Cardiac fibroblast (primary cell): ENCODE results near the gene FAM47E.

Experiments used
- DNase-seq, 2 donors: peaks; one replicate each; pipeline versions ENCODE4 v3.0.0 to v3.0.0-alpha.2; 2010; ENCODE audit warnings: low read depth in 2 of 2
- H3K4me3 ChIP-seq, 2 donors: replicated peaks in 1 of 2; 1 replicate in 1 of 2; 2 replicates in 1 of 2; pipeline ENCODE4 v1.5.1; 2011; ENCODE audit warnings: low read depth in 2 of 2, low read length in 2 of 2, mild to moderate bottlenecking in 2 of 2, moderate library complexity in 1 of 2
- CTCF ChIP-seq: IDR thresholded peaks from one replicate; pipeline ENCODE4 v1.5.1; 2011; ENCODE audit warnings: low read depth, mild to moderate bottlenecking, low read length, inconsistent platforms

The FAM47E gene

GRCh38 chr4:76310683-76311082 lies 59.2 kb downstream of the FAM47E start:
- H3K4me3 ChIP-seq = no peak overlapping the region
- no peak for DNase-seq
- TF ChIP-seq CTCF = no peak

GRCh38 chr4:76311896-76312331 lies 60.4 kb downstream of the FAM47E start:
- no peak overlapping the region for H3K4me3 ChIP-seq
- TF ChIP-seq CTCF = no peak
- no peak for DNase-seq

- TF ChIP-seq CTCF = no peak
- no peak for DNase-seq
- H3K4me3 ChIP-seq = no peak overlapping the region
Observed at GRCh38 chr4:76312457-76312856, 60.9 kb downstream of the FAM47E start.

- H3K4me3 ChIP-seq = no peak overlapping the region
- no peak for DNase-seq
Observed at GRCh38 chr4:76313547-76313946, 62.0 kb downstream of the FAM47E start.

GRCh38 chr4:76315267-76315918 lies 63.9 kb downstream of the FAM47E start:
- no peak for TF ChIP-seq CTCF
- no peak for DNase-seq
- no peak overlapping the region for H3K4me3 ChIP-seq

More at GRCh38 chr4:76313547-76313946, 62.0 kb downstream of the FAM47E start:
- TF ChIP-seq CTCF = no peak

GRCh38 chr4:76316131-76316530 lies 64.6 kb downstream of the FAM47E start:
- no peak for TF ChIP-seq CTCF
- DNase-seq = no peak
- no peak overlapping the region for H3K4me3 ChIP-seq

GRCh38 chr4:76322236-76322635 lies 70.7 kb downstream of the FAM47E start:
- DNase-seq = no peak
- no peak overlapping the region for H3K4me3 ChIP-seq
- TF ChIP-seq CTCF = no peak
